GM19239 (cell line): ENCODE measurements around the gene VSIG4.
"Not testable (repeated sequence)": the region's sequence is repeated elsewhere in the genome, so short reads cannot be mapped to it uniquely, and the experiment has no call there.

ENCODE experiments used
- DNase-seq: peaks from one replicate; pipeline ENCODE4 v3.0.0; 2011; ENCODE audit warnings: low spot score; ENCODE audit not compliant: insufficient read length
- FAIRE-seq: peaks from 2 replicates; lab custom pipeline; 2011; peaks lifted over from hg19 to GRCh38; lab: Jason Lieb, UNC

VSIG4 gene

DNA sequence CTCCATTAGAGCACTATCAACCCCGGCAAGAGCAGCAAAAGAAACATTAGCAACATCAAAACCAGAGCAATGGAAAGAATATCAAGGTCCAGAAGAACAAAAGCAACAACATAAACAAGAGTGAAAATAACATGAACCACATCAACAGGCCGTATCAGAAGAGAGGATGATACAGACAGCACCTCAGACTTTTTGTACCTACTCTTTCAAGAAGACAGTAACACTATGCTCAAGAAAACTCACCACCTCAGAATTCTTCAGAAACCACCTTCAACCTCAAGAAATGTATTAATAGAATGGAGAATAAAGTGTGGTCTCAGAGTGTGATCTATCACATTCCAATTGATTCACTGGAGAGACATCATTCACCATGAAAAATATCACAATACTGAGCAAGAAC lies 46.5 kb downstream of the VSIG4 start:
- FAIRE-seq (no peak), DNase-seq (no peak)

DNA sequence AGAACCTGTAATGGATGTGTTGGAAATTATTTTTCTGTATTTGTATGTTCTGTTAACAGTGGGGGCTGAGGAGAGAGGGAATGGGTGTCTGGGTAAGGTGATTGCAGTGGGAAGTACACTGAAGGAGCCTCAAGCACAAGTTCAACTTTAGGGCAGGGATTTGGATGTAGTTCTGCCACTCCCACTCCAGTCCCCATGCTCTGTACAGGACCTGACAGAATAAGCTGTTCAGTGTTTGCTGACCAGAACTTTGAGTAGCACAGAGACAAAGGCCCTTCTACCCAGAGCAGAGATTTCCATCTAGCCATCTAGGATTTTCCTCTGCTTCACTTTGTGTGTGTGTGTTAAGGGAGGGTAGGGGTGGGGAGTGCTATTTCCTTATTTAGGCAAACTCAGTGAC lies 49.2 kb downstream of the VSIG4 start:
- no peak for FAIRE-seq
- no peak for DNase-seq

DNA sequence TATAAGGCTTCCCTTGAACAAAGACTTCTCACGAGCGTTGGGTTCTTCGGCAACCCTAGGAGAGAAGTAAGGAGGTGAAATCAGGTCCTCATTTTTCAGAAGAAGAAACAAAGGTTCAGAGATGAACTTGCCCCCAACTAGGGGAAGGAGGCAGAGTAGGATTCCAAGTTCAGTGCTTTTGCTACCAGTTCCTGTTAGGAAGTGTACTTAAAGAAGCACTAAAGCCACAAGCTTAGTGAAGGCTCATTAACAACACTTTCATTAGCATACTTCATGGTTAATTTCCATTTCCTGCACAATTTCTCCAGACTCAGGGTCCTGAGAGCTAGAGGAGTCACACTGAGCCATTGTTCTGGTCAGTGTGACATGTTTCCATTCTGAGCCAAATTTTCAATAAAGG lies 52.1 kb downstream of the VSIG4 start:
- DNase-seq (no peak), FAIRE-seq (peak; percentile 87)

DNA sequence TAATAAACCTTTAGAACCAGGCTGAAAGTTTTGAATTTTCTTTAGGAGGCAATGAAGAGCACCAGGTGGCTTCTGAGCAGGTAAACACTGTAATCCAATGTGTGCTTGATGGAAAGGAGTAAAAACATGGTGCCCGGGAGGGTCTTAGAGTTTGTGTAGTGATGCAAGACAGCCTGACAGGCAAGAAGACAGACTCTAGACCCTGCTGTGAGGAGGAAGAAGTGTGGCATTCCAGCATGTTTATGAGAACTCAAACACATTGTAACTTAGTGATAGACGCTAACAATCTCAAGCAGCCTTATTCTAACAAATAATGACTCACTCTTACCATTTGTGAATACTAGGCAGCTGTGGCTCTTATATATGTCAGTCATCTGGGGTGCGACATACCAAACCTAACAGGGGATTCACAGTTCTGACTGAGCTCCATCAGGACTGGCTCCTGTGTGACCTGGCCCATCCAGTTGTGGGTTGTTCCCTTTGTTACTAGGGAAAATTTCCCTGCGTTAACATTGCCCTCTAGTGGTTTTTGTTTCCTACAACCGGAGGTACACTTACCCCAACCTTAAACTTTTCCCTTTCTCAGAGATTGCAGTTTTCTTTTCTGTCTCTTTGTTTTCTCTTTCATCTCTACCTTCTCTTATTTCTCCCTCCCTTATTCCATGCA lies 53.8 kb downstream of the VSIG4 start:
- peak; percentile 18 for DNase-seq
- peak; percentile 100 for FAIRE-seq

DNA sequence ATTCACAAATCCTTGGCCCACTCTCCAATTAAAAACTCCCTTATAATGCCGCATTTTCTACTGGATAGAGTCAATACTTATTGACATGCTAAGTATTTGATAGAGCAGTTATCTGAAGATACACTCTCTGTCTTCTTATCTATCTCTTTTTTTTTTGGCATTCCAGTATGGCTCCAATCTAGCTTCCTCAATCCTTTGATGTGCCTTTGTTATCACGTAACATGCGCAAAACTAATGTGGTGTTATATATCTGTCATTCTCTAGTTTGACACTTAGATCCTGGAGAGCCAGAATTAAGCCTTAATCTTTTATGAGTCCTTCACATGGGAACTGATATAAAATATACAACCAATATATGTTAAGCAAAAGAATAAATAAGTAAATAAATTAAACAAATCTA lies 54.7 kb downstream of the VSIG4 start:
- FAIRE-seq: no peak
- no peak for DNase-seq

DNA sequence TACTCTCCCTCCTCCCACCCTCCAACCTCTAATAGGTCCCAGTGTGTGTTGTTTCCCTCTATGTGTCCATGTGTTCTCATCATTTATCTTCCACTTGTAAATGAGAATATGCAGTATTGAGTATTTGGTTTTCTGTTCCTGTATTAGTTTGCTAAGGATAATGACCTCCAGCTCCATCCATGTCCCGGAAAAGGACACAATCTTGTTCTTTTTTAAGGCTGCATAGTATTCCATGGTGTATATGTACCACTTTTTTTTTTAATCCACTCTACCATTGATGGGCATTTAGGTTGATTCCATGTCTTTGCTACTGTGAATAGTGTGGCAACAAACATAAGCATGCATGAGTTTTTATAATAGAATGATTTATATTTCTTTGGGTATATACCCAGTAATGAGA lies 62.7 kb downstream of the VSIG4 start:
- DNase-seq: not testable (repeated sequence)

DNA sequence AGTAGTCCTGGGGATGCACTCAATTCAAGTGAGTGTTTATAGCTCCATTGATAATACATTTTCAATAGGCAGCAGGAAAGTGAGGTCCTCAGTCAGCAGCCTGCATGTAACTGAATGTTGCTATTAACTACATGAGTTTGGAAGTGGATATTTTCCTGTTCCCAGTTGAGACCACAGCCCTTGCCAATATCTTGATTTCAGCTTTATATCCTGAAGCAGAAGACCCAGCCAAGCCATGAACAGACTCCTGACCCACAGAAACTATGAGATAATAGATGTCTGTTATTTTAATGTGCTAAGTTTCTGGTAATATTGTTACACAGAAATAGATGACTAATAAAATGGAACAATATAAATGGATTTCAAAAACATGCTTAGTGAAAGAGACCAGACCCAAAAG lies 63.7 kb downstream of the VSIG4 start:
- FAIRE-seq: no peak
- no peak for DNase-seq

More for the DNA sequence above, 62.7 kb downstream of the VSIG4 start:
- FAIRE-seq: peak; percentile 8

DNA sequence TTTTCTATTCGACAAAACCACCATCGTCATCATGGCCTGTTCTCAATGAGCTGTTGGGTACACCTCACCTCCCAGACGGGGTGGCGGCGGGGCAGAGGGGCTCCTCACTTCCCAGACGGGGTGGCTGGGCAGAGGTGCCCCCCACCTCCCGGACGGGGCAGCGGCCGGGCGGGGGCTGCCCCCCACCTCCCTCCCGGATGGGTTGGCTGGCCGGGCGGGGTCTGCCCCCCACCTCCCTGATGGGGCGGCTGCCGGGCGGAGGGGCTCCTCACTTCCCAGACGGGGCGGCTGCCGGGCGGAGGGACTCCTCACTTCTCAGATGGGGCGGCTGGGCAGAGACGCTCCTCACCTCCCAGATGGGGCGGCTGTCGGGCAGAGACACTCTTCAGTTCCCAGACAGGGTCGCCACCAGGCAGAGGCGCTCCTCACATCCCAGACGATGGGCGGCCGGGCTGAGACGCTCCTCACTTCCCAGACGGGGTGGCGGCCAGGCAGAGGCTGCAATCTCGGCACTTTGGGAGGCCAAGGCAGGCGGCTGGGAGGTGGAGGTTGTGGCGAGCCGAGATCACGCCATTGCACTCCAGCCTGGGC lies 64.6 kb downstream of the VSIG4 start:
- not testable (repeated sequence) for FAIRE-seq, DNase-seq
